ENCODE measurements around the gene A3GALT2. TPM values are rescaled to one million over a fixed set of nuclear protein-coding genes. Genes with fewer than 3 reads are reported as not detected.

A3GALT2 gene
- polyA plus RNA-seq, 3 donors, result not detected

- H3K36me3 ChIP-seq (replicated peaks in 1 of 2; ENCODE audit: control insufficient read depth in 1 of 2, insufficient read depth in 2 of 2, low read length in 2 of 2), result peaks cover 9 to 24% of the 10 kb centered on the region in 2 donors
- H2AFZ ChIP-seq (ENCODE audit: insufficient read depth, low read depth, low read length, poor library complexity, severe bottlenecking), result no peak overlapping the region
- TF ChIP-seq CTCF (IDR thresholded peaks at IDR 0.05), result no peak
- H3K4me1 Mint-ChIP-seq, result peaks cover 98% of the 10 kb centered on the region
- intact Hi-C loops (cut with micrococcal nuclease), result no loop called here
- H3K4me3 ChIP-seq (replicated peaks in 1 of 3; ENCODE audit: low read depth in 2 of 3, low read length in 3 of 3), result peak overlapping the region in 1 of 3 experiments; percentile 65
- H3K79me2 ChIP-seq (ENCODE audit: insufficient read depth, low read length), result peaks cover 86% of the 10 kb centered on the region
- whole genome bisulfite sequencing (ENCODE audit: insufficient coverage), result no CpG with 5 or more reads among the region's 1 CpG
- peaks cover 91% of the 10 kb centered on the region for H4K20me1 ChIP-seq (ENCODE audit: insufficient read depth, low read length)
- H3K4me1 ChIP-seq (ENCODE audit: control insufficient read depth in 1 of 2, insufficient read depth in 2 of 2, low read length in 2 of 2), result peaks cover 95 to 99% of the 10 kb centered on the region in 2 donors
- no peaks in the 10 kb centered on the region for H3K27me3 ChIP-seq (ENCODE audit: control insufficient read depth in 2 of 2, insufficient read depth in 2 of 2, low read length in 2 of 2)
- peak overlapping the region; percentile 66 to 85 for H3K27ac ChIP-seq (ENCODE audit: low read depth in 1 of 2, low read length in 2 of 2)
- peak overlapping the region; percentile 69 for H3K4me2 ChIP-seq (replicated peaks; ENCODE audit: extremely low read depth, low read length, poor library complexity, severe bottlenecking)
- H3K27me3 Mint-ChIP-seq (ENCODE audit: low read depth in 3 of 3), result peaks cover 0 to 3% (median 0%) of the 10 kb centered on the region in 3 donors
- peaks cover 40 to 44% of the 10 kb centered on the region in 2 donors for H3K36me3 Mint-ChIP-seq
- peak overlapping the region; percentile 37 for H3K9ac ChIP-seq (ENCODE audit: insufficient read depth, low read length, poor library complexity, severe bottlenecking)
- DNase-seq, result no peak
- H3K27ac Mint-ChIP-seq, result peak overlapping the region; percentile 87 to 96 (median 91)
- H3K9me3 ChIP-seq (replicated peaks in 1 of 2; ENCODE audit: control insufficient read depth in 1 of 2, insufficient read depth in 1 of 2, low read length in 2 of 2), result no peaks in the 10 kb centered on the region
- H3K9me3 Mint-ChIP-seq, result no peaks in the 10 kb centered on the region
- peak overlapping the region in 1 of 2 donors; percentile 77 for H3K4me3 Mint-ChIP-seq
These were observed 17.1 kb upstream of the A3GALT2 start for GRCh38 chr1:33338048-33338439.

GRCh38 chr1:33337441-33337840 lies 16.5 kb upstream of the A3GALT2 start:
- no peak overlapping the region for H3K9ac ChIP-seq (ENCODE audit: insufficient read depth, low read length, poor library complexity, severe bottlenecking)
- Mint-ChIP-seq H3K4me1 (peaks cover 98% of the 10 kb centered on the region), H3K27ac (peak overlapping the region; percentile 87 to 96 (median 91)), H3K27me3 (ENCODE audit: low read depth in 3 of 3) (peaks cover 0 to 3% (median 0%) of the 10 kb centered on the region in 3 donors), H3K36me3 (peaks cover 40 to 44% of the 10 kb centered on the region in 2 donors), H3K4me3 (peak overlapping the region in 1 of 2 donors; percentile 77), H3K9me3 (no peaks in the 10 kb centered on the region)
- peak overlapping the region; percentile 69 for H3K4me2 ChIP-seq (replicated peaks; ENCODE audit: extremely low read depth, low read length, poor library complexity, severe bottlenecking)
- 100% methylated on average over 3 of the region's 6 CpGs for WGBS (ENCODE audit: insufficient coverage)
- H3K9me3 ChIP-seq (replicated peaks in 1 of 2; ENCODE audit: control insufficient read depth in 1 of 2, insufficient read depth in 1 of 2, low read length in 2 of 2), result no peaks in the 10 kb centered on the region
- DNase-seq, result no peak
- no peak overlapping the region for H2AFZ ChIP-seq (ENCODE audit: insufficient read depth, low read depth, low read length, poor library complexity, severe bottlenecking)
- intact Hi-C loops (cut with micrococcal nuclease), result no loop called here
- H3K27me3 ChIP-seq (ENCODE audit: control insufficient read depth in 2 of 2, insufficient read depth in 2 of 2, low read length in 2 of 2), result no peaks in the 10 kb centered on the region
- H3K27ac ChIP-seq (ENCODE audit: low read depth in 1 of 2, low read length in 2 of 2), result peak overlapping the region in 1 of 2 donors; percentile 85
- H3K4me3 ChIP-seq (replicated peaks in 1 of 3; ENCODE audit: low read depth in 2 of 3, low read length in 3 of 3), result peak overlapping the region in 1 of 3 experiments; percentile 65
- no peak for TF ChIP-seq CTCF (IDR thresholded peaks at IDR 0.05)
- H3K79me2 ChIP-seq (ENCODE audit: insufficient read depth, low read length), result peaks cover 86% of the 10 kb centered on the region
- H3K4me1 ChIP-seq (ENCODE audit: control insufficient read depth in 1 of 2, insufficient read depth in 2 of 2, low read length in 2 of 2), result peaks cover 91 to 100% of the 10 kb centered on the region in 2 donors
- peaks cover 14 to 24% of the 10 kb centered on the region in 2 donors for H3K36me3 ChIP-seq (replicated peaks in 1 of 2; ENCODE audit: control insufficient read depth in 1 of 2, insufficient read depth in 2 of 2, low read length in 2 of 2)
- H4K20me1 ChIP-seq (ENCODE audit: insufficient read depth, low read length), result peaks cover 91% of the 10 kb centered on the region

All from CD14-positive monocyte (primary cell).